Gastroesophageal sphincter (tissue), 4 donors: ENCODE data around the gene SHANK1. TPM values are rescaled to one million over a fixed set of nuclear protein-coding genes. Genes with fewer than 3 reads are reported as not detected.

Source experiments
- ATAC-seq: fragments of 150-250 bp; one replicate; pipeline ENCODE4 v1.9.1; 2016; ENCODE audit warnings: mild to moderate bottlenecking, moderate library complexity
- H3K27ac ChIP-seq, 4 donors: fragments of 200-600 bp; sonication (generic) in 3 of 4; 1 replicate in 3 of 4; 2 replicates in 1 of 4; pipeline ENCODE4 v1.5.1; 2016 to 2019
- H3K27me3 ChIP-seq: fragments of 200-600 bp; sonication (generic); one replicate; pipeline ENCODE4 v1.5.1; 2019
- H3K36me3 ChIP-seq, 2 donors: fragments of 200-600 bp; sonication (generic); one replicate each; pipeline ENCODE4 v1.5.1; 2019; ENCODE audit warnings: control low read depth in 1 of 2
- H3K4me1 ChIP-seq, 3 donors: fragments of 200-600 bp; sonication (generic); 1 replicate in 2 of 3; 2 replicates in 1 of 3; pipeline ENCODE4 v1.5.1; 2016 to 2019; ENCODE audit warnings: control low read depth in 2 of 3
- H3K4me3 ChIP-seq, 2 donors: fragments of 200-600 bp; sonication (generic); one replicate each; pipeline ENCODE4 v1.5.1; 2019; ENCODE audit warnings: mild to moderate bottlenecking in 1 of 2, moderate library complexity in 1 of 2
- H3K9me3 ChIP-seq, 3 donors: fragments of 200-600 bp; sonication (generic); one replicate each; pipeline ENCODE4 v1.5.1; 2017 to 2019; ENCODE audit warnings: control low read depth in 2 of 3
- EP300 ChIP-seq: sonication (generic); formaldehyde crosslinking; IDR thresholded peaks from one replicate; pipeline ENCODE4 v1.6.1; 2017; ENCODE audit warnings: antibody characterized with exemption, mild to moderate bottlenecking
- POLR2A ChIP-seq, 2 donors: fragments of 450-650 bp; IDR thresholded peaks; one replicate each; pipeline ENCODE4 v1.6.1; 2017; ENCODE audit warnings: antibody characterized with exemption in 2 of 2, mild to moderate bottlenecking in 2 of 2, moderate library complexity in 1 of 2
- POLR2AphosphoS5 ChIP-seq: sonication (generic); formaldehyde crosslinking; IDR thresholded peaks from one replicate; pipeline ENCODE4 v1.6.1; 2017; ENCODE audit warnings: antibody characterized with exemption
- WGBS, 2 donors: methylation state at CpG; one replicate each; pipeline ENCODE4 v1.1.5; 2018; ENCODE audit warnings: low coverage in 1 of 2; 5-methylcytosine and 5-hydroxymethylcytosine counted together
- total RNA-seq, 4 donors: library from RNA; depleted of rRNA; stranded (reverse); fragments of >200 nt; gene quantifications; one replicate each; pipeline ENCODE4 v1.1.0, GENCODE V29; 2016
- TF ChIP-seq, protein P1 (sequence below), 4 experiments: fragments of 200-600 bp in 2 of 4; fragments of 450-650 bp in 2 of 4; sonication (generic) in 1 of 4; IDR thresholded peaks; one replicate each; pipeline ENCODE4 v1.5.1; 2017 to 2019; ENCODE audit warnings: antibody characterized with exemption in 4 of 4, mild to moderate bottlenecking in 2 of 4, moderate library complexity in 2 of 4

The SHANK1 gene
- total RNA-seq, 4 donors from 2014 or later, result 0.15 to 0.40 (median 0.31) TPM; not detected in 1

DNA sequence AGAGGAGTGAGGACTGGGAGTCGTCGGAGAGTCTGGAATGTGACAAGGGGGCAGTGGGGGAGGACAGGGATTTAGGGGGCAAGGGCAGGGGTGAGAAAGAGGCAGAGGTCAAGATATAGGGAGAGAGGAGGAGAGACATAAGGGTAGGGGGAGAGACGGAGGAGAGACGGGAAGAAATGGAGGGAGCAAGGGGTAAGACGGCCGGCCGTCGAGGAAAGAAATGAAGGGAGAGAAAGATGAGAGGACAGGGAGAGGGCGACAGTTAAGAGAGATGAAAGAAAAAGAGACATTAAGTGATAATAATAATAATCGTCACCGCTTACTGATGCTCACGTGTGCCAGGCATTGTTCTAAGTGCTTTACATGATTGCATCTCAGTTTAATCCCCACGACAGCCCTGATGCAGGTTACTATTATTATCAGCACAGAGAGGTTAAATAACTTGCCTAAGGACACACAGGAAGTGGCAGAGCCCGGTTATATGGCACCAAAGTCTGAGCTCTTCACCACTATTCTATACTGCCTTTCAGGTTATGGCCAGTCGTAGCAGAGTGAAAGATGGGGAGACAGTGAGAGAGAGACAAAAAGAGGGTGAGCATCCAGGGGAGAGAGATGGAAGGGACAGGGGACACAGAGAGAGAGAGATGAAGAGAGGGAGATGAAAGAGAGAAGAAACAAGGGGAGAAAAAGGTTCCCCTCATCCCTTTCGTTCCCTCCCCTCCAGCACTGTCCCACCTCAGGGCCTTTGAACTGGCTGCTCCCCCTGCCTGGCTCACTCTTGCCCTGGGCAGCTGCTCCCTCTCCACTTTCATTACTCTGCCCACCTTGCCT, 56.7 kb downstream of the SHANK1 start:
- no peak for ATAC-seq
- TF ChIP-seq POLR2A (IDR thresholded peaks at IDR 0.05) (no peak), EP300 (no peak), POLR2AphosphoS5 (no peak)
- TF ChIP-seq, protein P1, sequence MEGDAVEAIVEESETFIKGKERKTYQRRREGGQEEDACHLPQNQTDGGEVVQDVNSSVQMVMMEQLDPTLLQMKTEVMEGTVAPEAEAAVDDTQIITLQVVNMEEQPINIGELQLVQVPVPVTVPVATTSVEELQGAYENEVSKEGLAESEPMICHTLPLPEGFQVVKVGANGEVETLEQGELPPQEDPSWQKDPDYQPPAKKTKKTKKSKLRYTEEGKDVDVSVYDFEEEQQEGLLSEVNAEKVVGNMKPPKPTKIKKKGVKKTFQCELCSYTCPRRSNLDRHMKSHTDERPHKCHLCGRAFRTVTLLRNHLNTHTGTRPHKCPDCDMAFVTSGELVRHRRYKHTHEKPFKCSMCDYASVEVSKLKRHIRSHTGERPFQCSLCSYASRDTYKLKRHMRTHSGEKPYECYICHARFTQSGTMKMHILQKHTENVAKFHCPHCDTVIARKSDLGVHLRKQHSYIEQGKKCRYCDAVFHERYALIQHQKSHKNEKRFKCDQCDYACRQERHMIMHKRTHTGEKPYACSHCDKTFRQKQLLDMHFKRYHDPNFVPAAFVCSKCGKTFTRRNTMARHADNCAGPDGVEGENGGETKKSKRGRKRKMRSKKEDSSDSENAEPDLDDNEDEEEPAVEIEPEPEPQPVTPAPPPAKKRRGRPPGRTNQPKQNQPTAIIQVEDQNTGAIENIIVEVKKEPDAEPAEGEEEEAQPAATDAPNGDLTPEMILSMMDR (IDR thresholded peaks at IDR 0.05), result no peak
- Histone ChIP-seq H3K27ac (no peak overlapping the region), H3K9me3 (peaks cover 0 to 4% (median 0%) of the 10 kb centered on the region in 3 donors), H3K27me3 (peaks cover 96% of the 10 kb centered on the region), H3K4me3 (no peak overlapping the region), H3K4me1 (peaks cover 0 to 38% (median 11%) of the 10 kb centered on the region in 3 donors), H3K36me3 (no peaks in the 10 kb centered on the region)
- WGBS, 2 donors, result 45 to 58% methylated on average over 11 to 16 of the region's 16 CpGs

DNA sequence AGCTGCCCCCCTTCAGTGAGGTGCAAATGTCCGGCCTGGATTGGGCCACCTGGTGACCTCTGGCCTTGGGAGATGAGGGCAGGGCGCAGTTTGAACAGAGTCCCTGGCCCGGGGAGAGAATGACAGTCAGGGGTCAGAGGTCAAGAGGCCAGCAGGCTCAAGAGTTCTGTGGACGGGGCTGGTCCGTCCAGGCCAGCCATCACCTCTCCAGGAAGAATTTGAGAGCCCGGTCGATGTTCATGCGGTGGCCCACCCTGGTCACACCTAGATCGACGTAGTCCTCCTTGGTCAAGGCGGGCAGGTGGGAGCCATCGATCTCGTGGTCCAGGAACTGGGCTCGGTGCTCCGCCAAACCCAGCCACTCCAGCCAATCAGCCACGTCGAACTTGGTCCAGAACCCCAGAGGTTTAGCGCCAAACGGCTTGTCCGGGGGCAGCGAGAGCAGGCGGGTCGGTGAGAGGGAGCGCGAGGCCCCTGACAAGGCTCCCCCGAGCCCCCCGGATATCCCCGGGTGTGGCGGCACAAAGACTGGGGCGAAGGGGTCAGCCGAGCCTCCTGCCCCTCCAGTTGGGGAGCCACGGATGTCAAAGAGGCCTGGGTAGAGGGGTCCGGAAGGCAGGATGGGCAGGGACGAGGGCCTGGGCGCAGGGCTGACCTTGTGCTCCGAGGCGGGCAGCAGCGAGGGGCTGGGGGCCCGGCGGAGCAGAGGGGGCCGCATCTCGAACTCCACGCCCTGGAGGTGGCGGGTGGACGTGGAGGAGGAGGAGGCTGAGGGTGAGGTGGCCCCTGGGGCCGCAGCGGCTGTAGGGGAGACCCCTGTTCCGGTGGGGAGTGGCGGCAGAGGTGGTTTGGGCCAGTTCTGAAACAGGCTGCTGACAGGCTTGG, 57.6 kb downstream of the SHANK1 start:
- ATAC-seq, result no peak
- Histone ChIP-seq H3K36me3 (no peaks in the 10 kb centered on the region), H3K27me3 (peaks cover 96% of the 10 kb centered on the region), H3K27ac (no peak overlapping the region), H3K9me3 (peaks cover 0 to 5% (median 0%) of the 10 kb centered on the region in 3 donors), H3K4me3 (no peak overlapping the region), H3K4me1 (peaks cover 0 to 32% (median 5%) of the 10 kb centered on the region in 3 donors)
- TF ChIP-seq POLR2AphosphoS5, result no peak
- no peak for TF ChIP-seq POLR2A (IDR thresholded peaks at IDR 0.05)
- no peak for TF ChIP-seq EP300
- TF ChIP-seq, protein P1 (IDR thresholded peaks at IDR 0.05), result no peak
- 52 to 53% methylated on average over 3 to 24 of the region's 49 CpGs for WGBS, 2 donors

DNA sequence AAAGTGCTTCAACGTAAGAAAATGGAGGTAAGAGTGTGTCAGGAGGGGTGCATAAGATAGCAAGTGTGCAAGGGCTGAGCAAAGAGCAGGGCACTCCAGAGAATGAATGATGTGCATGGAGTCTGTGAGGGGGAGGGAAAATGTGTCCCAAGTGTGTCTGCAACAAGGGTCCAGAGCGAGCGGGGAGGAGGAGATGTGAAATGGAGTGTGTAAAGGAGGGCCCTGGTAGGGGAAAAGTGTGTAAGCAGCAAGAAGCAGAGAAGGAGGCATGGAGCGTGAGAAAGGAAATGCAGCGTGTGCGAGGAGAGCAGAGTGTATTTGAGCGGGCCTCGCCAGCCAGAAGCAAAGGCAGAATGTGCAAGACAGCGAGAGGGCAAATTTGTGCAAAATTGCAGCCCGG, 58.6 kb downstream of the SHANK1 start:
- no peak for ATAC-seq
- peaks cover 0 to 22% (median 3%) of the 10 kb centered on the region in 3 donors for H3K4me1 ChIP-seq
- peaks cover 96% of the 10 kb centered on the region for H3K27me3 ChIP-seq
- peaks cover 0 to 9% (median 0%) of the 10 kb centered on the region in 3 donors for H3K9me3 ChIP-seq
- no peak overlapping the region for H3K4me3 ChIP-seq
- WGBS, 2 donors, result 75 to 80% methylated on average over 8 to 10 of the region's 10 CpGs
- TF ChIP-seq EP300 (no peak), POLR2A (IDR thresholded peaks at IDR 0.05) (no peak), POLR2AphosphoS5 (no peak)
- TF ChIP-seq, protein P1 (IDR thresholded peaks at IDR 0.05), result no peak
- H3K27ac ChIP-seq, result no peak overlapping the region
- no peaks in the 10 kb centered on the region for H3K36me3 ChIP-seq

DNA sequence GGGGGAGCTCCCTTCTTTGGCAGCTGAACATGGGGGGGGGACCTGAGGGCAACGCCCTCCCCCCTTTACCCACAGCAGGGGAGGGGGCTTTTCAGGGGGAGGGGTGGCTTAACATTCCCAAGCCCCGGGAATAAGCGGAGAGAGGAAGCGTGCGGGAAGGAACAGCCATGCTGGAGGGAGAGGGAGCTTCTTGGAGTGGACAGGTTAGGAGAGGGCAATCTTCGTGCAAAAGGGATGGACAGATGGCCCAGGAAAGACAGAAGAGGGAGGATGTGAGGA, 59.6 kb downstream of the SHANK1 start:
- 9% methylated on average over 5 of the region's 6 CpGs; no CpG with 5 or more reads in 1 of the 2 donors for WGBS, 2 donors
- peaks cover 96% of the 10 kb centered on the region for H3K27me3 ChIP-seq
- TF ChIP-seq EP300 (no peak), POLR2A (IDR thresholded peaks at IDR 0.05) (no peak), POLR2AphosphoS5 (no peak)
- TF ChIP-seq, protein P1 (IDR thresholded peaks at IDR 0.05), result no peak
- H3K36me3 ChIP-seq, result no peaks in the 10 kb centered on the region
- no peak overlapping the region for H3K4me3 ChIP-seq
- H3K4me1 ChIP-seq, result peaks cover 0 to 20% (median 3%) of the 10 kb centered on the region in 3 donors
- H3K27ac ChIP-seq, result no peak overlapping the region
- peaks cover 0 to 19% (median 0%) of the 10 kb centered on the region in 3 donors for H3K9me3 ChIP-seq
- no peak for ATAC-seq
